ENCODE results near the gene SMARCA5.
A peak's percentile ranks its signal among the peaks of the same experiment; 100 is the strongest.

SMARCA5 gene

DNA sequence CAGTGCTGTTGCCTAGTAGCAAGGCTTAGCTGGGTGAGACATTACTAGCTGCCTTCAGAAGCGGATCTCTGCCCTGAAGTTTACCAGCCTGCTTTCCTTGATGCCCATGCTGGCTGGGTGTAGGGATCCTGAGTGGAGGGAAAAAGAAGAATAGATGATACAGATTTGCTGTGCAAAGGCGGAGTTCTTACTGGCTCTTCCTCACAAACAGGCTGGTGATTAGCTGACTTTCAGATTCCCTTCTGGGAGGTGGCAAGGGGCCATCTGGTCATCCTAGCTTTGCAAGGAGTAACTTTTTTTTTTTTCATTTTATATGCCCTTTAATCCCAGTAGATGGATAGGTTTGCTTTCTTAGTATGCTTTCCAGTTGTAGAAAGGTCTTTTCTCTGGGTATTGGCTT, 44.8 kb downstream of the SMARCA5 start:
- Mint-ChIP-seq H3K27me3 (ENCODE audit: low read depth, poor library complexity) (no peaks in the 10 kb centered on the region), H3K4me3 (no peak overlapping the region), H3K4me1 (no peaks in the 10 kb centered on the region), H3K9me3 (peaks cover 8% of the 10 kb centered on the region), H3K27ac (no peak overlapping the region), H3K36me3 (ENCODE audit: low read depth) (peaks cover 19% of the 10 kb centered on the region)
- TF ChIP-seq, protein P1, sequence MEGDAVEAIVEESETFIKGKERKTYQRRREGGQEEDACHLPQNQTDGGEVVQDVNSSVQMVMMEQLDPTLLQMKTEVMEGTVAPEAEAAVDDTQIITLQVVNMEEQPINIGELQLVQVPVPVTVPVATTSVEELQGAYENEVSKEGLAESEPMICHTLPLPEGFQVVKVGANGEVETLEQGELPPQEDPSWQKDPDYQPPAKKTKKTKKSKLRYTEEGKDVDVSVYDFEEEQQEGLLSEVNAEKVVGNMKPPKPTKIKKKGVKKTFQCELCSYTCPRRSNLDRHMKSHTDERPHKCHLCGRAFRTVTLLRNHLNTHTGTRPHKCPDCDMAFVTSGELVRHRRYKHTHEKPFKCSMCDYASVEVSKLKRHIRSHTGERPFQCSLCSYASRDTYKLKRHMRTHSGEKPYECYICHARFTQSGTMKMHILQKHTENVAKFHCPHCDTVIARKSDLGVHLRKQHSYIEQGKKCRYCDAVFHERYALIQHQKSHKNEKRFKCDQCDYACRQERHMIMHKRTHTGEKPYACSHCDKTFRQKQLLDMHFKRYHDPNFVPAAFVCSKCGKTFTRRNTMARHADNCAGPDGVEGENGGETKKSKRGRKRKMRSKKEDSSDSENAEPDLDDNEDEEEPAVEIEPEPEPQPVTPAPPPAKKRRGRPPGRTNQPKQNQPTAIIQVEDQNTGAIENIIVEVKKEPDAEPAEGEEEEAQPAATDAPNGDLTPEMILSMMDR (IDR thresholded peaks at IDR 0.05), result no peak
- no peak for DNase-seq

DNA sequence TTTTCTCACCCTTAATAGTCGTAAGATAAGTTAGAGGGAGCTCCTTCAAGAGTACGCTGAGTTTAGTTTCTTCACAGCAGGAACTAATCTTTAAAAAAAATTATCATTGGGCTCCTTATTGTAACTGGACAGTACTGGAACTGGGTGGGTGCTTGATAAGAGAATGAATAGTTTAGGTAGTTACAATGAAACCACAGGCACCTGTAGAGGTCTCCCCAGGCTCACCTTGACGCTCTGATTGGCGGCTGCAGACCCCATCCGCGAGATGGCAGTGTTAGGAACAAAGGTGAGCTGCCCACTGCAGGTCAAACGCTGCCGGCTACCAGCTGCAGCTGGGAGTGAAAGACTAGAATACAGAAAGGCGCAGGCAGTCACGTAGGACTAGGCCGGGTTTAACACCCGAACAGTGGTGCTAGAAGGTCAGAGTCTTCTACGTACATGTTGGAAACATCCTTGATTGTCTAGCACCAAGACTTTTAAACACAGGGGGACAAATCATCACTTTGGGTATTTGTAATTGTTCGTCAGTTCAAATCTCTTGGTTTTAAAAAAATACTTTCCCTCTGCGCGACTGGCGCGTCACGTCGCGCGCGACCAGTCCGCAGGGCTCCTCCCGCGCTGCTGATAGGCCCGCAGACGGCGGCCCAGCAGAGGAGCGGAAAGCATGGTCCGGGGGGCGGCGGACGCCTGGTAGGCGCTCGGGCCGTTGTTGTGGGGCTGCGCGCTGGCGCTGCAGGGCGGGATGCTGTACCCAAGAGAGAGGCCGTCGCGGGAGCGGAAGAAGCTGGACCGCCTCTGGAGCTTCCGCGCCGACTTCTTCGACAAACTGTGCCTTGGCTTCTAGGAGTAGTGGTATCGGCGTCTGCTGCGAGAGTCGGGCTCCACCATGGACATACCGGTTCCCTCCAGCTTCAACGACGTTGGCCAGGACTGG, 45.6 kb downstream of the SMARCA5 start:
- peaks cover 16% of the 10 kb centered on the region for H3K36me3 Mint-ChIP-seq (ENCODE audit: low read depth)
- H3K27ac Mint-ChIP-seq, result peak overlapping the region; percentile 66
- H3K9me3 Mint-ChIP-seq, result peaks cover 8% of the 10 kb centered on the region
- peak overlapping the region; percentile 59 for H3K4me3 Mint-ChIP-seq
- TF ChIP-seq, protein P1 (IDR thresholded peaks at IDR 0.05), result peak; percentile 12
- peak; percentile 9 for DNase-seq
- no peaks in the 10 kb centered on the region for H3K27me3 Mint-ChIP-seq (ENCODE audit: low read depth, poor library complexity)
- H3K4me1 Mint-ChIP-seq, result no peaks in the 10 kb centered on the region

DNA sequence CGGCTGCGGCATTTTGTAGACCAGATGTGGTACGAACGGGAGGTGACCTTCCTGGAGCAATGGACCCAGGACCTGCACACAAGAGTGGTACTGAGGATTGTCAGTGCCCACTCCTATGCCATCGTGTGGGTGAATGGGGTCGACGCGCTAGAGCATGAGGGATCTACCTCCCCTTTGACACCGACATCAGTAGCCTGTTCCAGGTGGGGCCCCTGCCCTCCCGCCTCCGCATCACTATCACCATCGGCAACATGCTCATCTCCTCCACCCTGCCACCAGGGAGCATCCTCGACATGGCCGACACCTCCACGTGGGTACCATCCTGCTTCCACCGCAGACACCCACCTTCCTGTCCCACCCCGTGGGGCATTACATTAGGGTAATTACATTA, 46.2 kb downstream of the SMARCA5 start:
- TF ChIP-seq, protein P1 (IDR thresholded peaks at IDR 0.05), result no peak
- Mint-ChIP-seq H3K9me3 (peaks cover 8% of the 10 kb centered on the region), H3K27me3 (ENCODE audit: low read depth, poor library complexity) (no peaks in the 10 kb centered on the region), H3K4me3 (no peak overlapping the region), H3K36me3 (ENCODE audit: low read depth) (peaks cover 11% of the 10 kb centered on the region), H3K4me1 (no peaks in the 10 kb centered on the region), H3K27ac (no peak overlapping the region)
- no peak for DNase-seq

DNA sequence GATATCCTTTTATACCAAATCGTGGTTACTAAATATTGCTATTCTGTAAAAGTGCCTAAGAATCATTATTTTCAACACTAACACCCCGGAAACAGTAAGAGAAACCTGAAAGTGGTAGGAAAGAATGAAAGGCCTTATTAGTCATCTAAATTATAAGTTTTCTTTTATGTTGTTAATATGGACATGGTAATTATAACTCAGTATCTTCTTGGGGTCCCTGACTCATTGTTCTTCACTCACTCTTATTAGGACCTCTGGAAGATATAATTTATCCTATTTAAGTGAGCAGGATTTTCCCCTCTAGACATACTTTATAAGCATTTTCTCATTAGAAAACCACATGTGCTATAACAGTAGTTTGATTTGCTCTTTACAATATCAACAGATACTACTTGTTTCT, 51.0 kb downstream of the SMARCA5 start:
- TF ChIP-seq, protein P1 (IDR thresholded peaks at IDR 0.05), result no peak
- Mint-ChIP-seq H3K27ac (no peak overlapping the region), H3K4me1 (no peaks in the 10 kb centered on the region), H3K9me3 (peaks cover 33% of the 10 kb centered on the region), H3K4me3 (no peak overlapping the region), H3K36me3 (ENCODE audit: low read depth) (no peaks in the 10 kb centered on the region), H3K27me3 (ENCODE audit: low read depth, poor library complexity) (no peaks in the 10 kb centered on the region)
- DNase-seq, result no peak

DNA sequence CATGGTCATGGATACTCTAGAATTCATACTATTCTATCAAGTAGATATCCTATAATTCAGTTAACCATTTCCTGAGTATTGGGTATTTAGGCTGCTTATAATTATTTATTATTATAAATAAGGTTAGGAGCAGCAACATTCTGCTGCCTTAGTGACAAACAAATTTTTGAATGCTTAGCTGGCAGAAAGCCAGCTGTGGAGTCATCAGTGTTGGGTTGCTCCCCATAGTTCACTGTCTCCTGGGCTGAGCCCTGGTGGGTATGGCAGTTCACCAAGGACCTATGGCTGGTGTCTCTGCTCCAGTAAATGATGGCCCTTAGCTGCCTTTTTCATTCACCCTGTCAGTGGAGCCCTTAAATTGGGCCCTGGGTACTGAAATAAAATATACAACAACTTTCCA, 61.8 kb downstream of the SMARCA5 start:
- Mint-ChIP-seq H3K27me3 (ENCODE audit: low read depth, poor library complexity) (peaks cover 4% of the 10 kb centered on the region), H3K36me3 (ENCODE audit: low read depth) (no peaks in the 10 kb centered on the region), H3K4me1 (no peaks in the 10 kb centered on the region), H3K9me3 (no peaks in the 10 kb centered on the region), H3K4me3 (no peak overlapping the region), H3K27ac (no peak overlapping the region)
- DNase-seq, result no peak
- TF ChIP-seq, protein P1 (IDR thresholded peaks at IDR 0.05), result no peak

All from nephron progenitor cell (in vitro differentiated cells).